ENCODE results near the gene SMYD3. TPM values are rescaled to one million over a fixed set of nuclear protein-coding genes. Genes with fewer than 3 reads are reported as not detected.

The SMYD3 gene
- total RNA-seq, 1 experiment from 2014 or later, result 17.4 TPM

- DNase-seq (ENCODE audit: low read depth, low spot score) (no peak), ATAC-seq (no peak)
- Histone ChIP-seq H3K4me3 (ENCODE audit: low read depth in 2 of 2, low read length in 2 of 2) (no peak overlapping the region), H3K4me1 (ENCODE audit: control insufficient read depth, insufficient read depth, low read length) (no peaks in the 10 kb centered on the region), H3K36me3 (ENCODE audit: control insufficient read depth, insufficient read depth, low read length) (no peaks in the 10 kb centered on the region), H3K9me3 (ENCODE audit: control insufficient read depth, insufficient read depth, low read depth, low read length) (no peaks in the 10 kb centered on the region), H3K27me3 (ENCODE audit: control insufficient read depth, insufficient read depth, low read length) (no peaks in the 10 kb centered on the region), H3K27ac (ENCODE audit: low read length) (no peak overlapping the region)
- in situ Hi-C loops (cut with HindIII; ENCODE audit: low pct_unique_long_range_greater_than_20kb, low sequenced_read_pairs), result no loop called here
- intact Hi-C loops (cut with micrococcal nuclease; ENCODE audit: unreplicated experiment), result no loop called here
- ChIA-PET POLR2A (no interaction called here), CTCF (no interaction called here)
- no TSS peak for BruUV-seq (replicated peaks)
- TF ChIP-seq CTCF (IDR thresholded peaks at IDR 0.05) (no peak), SIN3A (IDR thresholded peaks at IDR 0.05; ENCODE audit: borderline replicate concordance, insufficient read depth, low read depth, low read length) (no peak), POLR2AphosphoS5 (IDR thresholded peaks at IDR 0.05; ENCODE audit: low read depth, low read length) (no peak), TCF7L2 (IDR thresholded peaks at IDR 0.05; ENCODE audit: low read depth, low read length) (no peak)
- TF ChIP-seq, protein P1, sequence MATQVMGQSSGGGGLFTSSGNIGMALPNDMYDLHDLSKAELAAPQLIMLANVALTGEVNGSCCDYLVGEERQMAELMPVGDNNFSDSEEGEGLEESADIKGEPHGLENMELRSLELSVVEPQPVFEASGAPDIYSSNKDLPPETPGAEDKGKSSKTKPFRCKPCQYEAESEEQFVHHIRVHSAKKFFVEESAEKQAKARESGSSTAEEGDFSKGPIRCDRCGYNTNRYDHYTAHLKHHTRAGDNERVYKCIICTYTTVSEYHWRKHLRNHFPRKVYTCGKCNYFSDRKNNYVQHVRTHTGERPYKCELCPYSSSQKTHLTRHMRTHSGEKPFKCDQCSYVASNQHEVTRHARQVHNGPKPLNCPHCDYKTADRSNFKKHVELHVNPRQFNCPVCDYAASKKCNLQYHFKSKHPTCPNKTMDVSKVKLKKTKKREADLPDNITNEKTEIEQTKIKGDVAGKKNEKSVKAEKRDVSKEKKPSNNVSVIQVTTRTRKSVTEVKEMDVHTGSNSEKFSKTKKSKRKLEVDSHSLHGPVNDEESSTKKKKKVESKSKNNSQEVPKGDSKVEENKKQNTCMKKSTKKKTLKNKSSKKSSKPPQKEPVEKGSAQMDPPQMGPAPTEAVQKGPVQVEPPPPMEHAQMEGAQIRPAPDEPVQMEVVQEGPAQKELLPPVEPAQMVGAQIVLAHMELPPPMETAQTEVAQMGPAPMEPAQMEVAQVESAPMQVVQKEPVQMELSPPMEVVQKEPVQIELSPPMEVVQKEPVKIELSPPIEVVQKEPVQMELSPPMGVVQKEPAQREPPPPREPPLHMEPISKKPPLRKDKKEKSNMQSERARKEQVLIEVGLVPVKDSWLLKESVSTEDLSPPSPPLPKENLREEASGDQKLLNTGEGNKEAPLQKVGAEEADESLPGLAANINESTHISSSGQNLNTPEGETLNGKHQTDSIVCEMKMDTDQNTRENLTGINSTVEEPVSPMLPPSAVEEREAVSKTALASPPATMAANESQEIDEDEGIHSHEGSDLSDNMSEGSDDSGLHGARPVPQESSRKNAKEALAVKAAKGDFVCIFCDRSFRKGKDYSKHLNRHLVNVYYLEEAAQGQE (IDR thresholded peaks at IDR 0.05; ENCODE audit: insufficient read depth in 1 of 2, low read depth in 2 of 2, low read length in 1 of 2), result no peak
Measured at GRCh38 chr1:245790441-245790840, 716.6 kb downstream of the SMYD3 start.

DNA sequence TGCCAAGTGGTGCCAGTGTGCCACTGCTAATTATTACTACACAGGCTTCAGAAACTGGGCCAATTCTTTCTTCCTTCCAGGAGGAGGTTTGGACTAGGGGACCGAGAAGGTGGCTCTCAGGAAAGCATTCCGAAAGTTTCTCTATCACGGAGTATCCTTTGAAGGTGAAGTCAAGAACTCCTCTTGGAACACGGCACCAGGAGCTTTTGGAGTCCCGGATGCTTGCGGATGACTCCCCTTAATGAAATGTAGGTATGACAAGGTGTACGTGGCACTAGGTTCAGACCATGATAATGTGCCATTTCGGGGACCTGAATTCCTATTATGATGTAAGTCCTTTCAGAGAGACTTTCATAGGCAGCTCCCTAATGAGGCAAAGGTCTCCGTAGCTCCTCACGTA, 718.2 kb downstream of the SMYD3 start:
- in situ Hi-C loops (cut with HindIII; ENCODE audit: low pct_unique_long_range_greater_than_20kb, low sequenced_read_pairs), result no loop called here

More for the DNA sequence above, 718.2 kb downstream of the SMYD3 start:
- BruUV-seq (replicated peaks), result no TSS peak
- H3K9me3 ChIP-seq (ENCODE audit: control insufficient read depth, insufficient read depth, low read depth, low read length), result no peaks in the 10 kb centered on the region
- TF ChIP-seq POLR2AphosphoS5 (IDR thresholded peaks at IDR 0.05; ENCODE audit: low read depth, low read length), result no peak
- no peak for TF ChIP-seq CTCF (IDR thresholded peaks at IDR 0.05)
- TF ChIP-seq SIN3A (IDR thresholded peaks at IDR 0.05; ENCODE audit: borderline replicate concordance, insufficient read depth, low read depth, low read length), result no peak
- TF ChIP-seq, protein P1 (IDR thresholded peaks at IDR 0.05; ENCODE audit: insufficient read depth in 1 of 2, low read depth in 2 of 2, low read length in 1 of 2), result no peak
- TF ChIP-seq TCF7L2 (IDR thresholded peaks at IDR 0.05; ENCODE audit: low read depth, low read length), result no peak
- intact Hi-C loops (cut with micrococcal nuclease; ENCODE audit: unreplicated experiment), result no loop called here
- H3K4me1 ChIP-seq (ENCODE audit: control insufficient read depth, insufficient read depth, low read length), result no peaks in the 10 kb centered on the region
- ChIA-PET CTCF (no interaction called here), POLR2A (interaction anchor here (0.6 kb wide), 1 partner anchor 90 kb away, joined by 3 read pairs; no protein-coding TSS in a partner anchor)
- no peak overlapping the region for H3K27ac ChIP-seq (ENCODE audit: low read length)
- no peak for DNase-seq (ENCODE audit: low read depth, low spot score)
- no peak for ATAC-seq
- H3K27me3 ChIP-seq (ENCODE audit: control insufficient read depth, insufficient read depth, low read length), result no peaks in the 10 kb centered on the region
- H3K4me3 ChIP-seq (ENCODE audit: low read depth in 2 of 2, low read length in 2 of 2), result no peak overlapping the region
- H3K36me3 ChIP-seq (ENCODE audit: control insufficient read depth, insufficient read depth, low read length), result no peaks in the 10 kb centered on the region

All from Panc1 (cell line).